Measurements from ENCODE around the gene SLC48A1.

DNA sequence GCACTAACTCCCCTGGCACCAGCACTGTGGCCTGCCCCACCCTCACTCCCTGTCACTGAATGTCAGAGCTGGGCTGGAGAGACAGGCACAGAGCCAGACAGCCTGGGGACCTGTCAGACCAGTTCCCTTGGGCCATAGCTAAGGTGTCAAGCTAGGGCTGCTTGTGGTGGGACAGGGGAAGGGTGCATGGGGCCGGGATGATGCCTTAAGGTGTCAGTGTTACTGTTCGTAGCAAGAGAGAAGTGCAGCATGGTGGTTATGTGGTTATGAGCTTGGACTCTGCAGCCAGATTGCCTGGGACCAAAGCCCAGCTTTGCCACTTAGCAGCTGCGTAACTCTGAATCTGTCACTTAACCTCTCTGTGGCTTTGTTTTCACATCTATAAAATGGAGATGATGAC, 18.2 kb upstream of the SLC48A1 start:
- TF ChIP-seq POLR2A (IDR thresholded peaks at IDR 0.05; ENCODE audit: low read depth, low read length) (no peak), MAX (IDR thresholded peaks at IDR 0.05; ENCODE audit: insufficient read depth, insufficient read length) (no peak)
- TF ChIP-seq, protein P1, sequence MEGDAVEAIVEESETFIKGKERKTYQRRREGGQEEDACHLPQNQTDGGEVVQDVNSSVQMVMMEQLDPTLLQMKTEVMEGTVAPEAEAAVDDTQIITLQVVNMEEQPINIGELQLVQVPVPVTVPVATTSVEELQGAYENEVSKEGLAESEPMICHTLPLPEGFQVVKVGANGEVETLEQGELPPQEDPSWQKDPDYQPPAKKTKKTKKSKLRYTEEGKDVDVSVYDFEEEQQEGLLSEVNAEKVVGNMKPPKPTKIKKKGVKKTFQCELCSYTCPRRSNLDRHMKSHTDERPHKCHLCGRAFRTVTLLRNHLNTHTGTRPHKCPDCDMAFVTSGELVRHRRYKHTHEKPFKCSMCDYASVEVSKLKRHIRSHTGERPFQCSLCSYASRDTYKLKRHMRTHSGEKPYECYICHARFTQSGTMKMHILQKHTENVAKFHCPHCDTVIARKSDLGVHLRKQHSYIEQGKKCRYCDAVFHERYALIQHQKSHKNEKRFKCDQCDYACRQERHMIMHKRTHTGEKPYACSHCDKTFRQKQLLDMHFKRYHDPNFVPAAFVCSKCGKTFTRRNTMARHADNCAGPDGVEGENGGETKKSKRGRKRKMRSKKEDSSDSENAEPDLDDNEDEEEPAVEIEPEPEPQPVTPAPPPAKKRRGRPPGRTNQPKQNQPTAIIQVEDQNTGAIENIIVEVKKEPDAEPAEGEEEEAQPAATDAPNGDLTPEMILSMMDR (IDR thresholded peaks at IDR 0.05; ENCODE audit: extremely low read depth in 1 of 2, insufficient read depth in 1 of 2, low read depth in 1 of 2, low read length in 2 of 2), result no peak

Data from endothelial cell of umbilical vein (primary cell).